Measurements from ENCODE around the gene EVPL.
"Not testable (repeated sequence)": the region's sequence is repeated elsewhere in the genome, so short reads cannot be mapped to it uniquely, and the experiment has no call there.

EVPL gene

DNA sequence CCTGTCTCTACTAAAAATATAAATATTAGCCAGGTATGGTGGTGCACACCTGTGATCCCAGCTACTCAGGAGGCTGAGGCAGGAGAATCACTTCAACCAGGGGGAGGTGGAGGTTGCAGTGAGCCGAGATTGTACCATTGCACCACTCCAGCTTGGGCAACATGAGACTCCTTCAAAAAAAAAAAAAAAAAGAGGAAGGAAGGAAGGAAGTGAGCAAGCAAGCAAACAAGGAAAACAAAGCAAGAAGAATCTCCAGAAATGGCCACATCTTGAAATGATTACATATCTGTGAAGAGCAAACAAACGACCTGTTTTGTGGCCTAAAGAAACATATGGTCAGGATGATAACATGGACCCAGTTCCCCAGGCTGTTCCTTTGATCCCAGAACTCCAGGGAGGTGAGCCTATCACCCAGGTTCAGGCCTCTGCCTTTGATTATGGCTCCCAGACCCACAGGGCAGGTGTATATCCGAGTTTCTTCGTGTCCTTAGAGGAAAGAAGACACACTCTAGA, 57.0 kb downstream of the EVPL start:
- no peak overlapping the region for H3K9ac ChIP-seq (ENCODE audit: low read depth, low read length)
- peaks cover 5% of the 10 kb centered on the region for H3K4me1 ChIP-seq (ENCODE audit: control insufficient read depth, insufficient read depth, low read length)

DNA sequence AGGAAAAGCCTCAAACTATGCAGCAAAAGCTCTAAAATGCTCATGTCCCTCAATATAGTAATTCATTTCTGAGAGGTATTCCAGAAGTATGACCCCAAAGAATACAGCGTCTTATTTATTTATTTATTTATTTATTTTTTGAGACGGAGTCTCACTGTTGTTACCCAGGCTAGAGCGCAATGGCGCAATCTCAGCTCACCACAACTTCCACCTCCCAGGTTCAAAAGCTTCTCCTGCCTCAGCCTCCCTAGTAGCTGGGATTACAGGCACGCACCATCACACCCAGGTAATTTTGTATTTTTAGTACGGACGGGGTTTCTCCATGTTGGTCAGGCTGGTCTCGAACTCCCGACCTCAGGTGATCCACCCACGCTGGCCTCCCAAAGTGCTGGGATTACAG, 58.1 kb downstream of the EVPL start:
- not testable (repeated sequence) for H3K9ac ChIP-seq (ENCODE audit: low read depth, low read length); H3K9me3 ChIP-seq (replicated peaks; ENCODE audit: low read length); H3K27me3 ChIP-seq (ENCODE audit: control insufficient read depth, insufficient read depth, low read length); H3K4me2 ChIP-seq (ENCODE audit: low read length); H3K4me1 ChIP-seq (ENCODE audit: control insufficient read depth, insufficient read depth, low read length); H3K4me3 ChIP-seq (ENCODE audit: low read length)
- H3K36me3 ChIP-seq (ENCODE audit: insufficient read depth, low read length), result peaks cover 16% of the 10 kb centered on the region

More for the DNA sequence above, 57.0 kb downstream of the EVPL start:
- H3K36me3 ChIP-seq (ENCODE audit: insufficient read depth, low read length), result peaks cover 13% of the 10 kb centered on the region
- no peaks in the 10 kb centered on the region for H3K27me3 ChIP-seq (ENCODE audit: control insufficient read depth, insufficient read depth, low read length)
- H3K4me3 ChIP-seq (ENCODE audit: low read length), result no peak overlapping the region
- H3K4me2 ChIP-seq (ENCODE audit: low read length), result no peak overlapping the region
- H3K9me3 ChIP-seq (replicated peaks; ENCODE audit: low read length), result no peaks in the 10 kb centered on the region

DNA sequence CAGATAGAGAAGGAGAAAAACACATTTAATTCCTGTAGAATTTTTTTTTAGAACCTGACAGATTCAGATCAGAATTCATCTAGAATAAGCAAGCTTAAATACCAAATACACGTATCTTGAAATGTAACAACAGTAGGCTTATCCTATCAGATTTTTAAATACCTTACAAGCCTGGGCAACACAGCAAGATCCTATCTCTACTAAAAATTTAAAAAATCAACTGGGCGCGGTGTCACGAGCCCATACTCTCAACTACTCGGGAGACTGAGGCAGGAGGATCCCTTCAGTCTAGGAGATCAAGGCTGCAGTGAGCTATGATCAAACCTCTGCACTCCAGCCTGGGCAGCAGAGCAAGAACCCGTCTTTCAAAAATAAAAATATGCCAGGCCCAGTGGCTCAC, 61.6 kb downstream of the EVPL start:
- Histone ChIP-seq H3K4me3 (ENCODE audit: low read length) (no peak overlapping the region), H3K4me1 (ENCODE audit: control insufficient read depth, insufficient read depth, low read length) (peaks cover 4% of the 10 kb centered on the region), H3K9ac (ENCODE audit: low read depth, low read length) (no peak overlapping the region), H3K9me3 (replicated peaks; ENCODE audit: low read length) (no peaks in the 10 kb centered on the region), H3K36me3 (ENCODE audit: insufficient read depth, low read length) (peaks cover 3% of the 10 kb centered on the region), H3K27me3 (ENCODE audit: control insufficient read depth, insufficient read depth, low read length) (no peaks in the 10 kb centered on the region), H3K4me2 (ENCODE audit: low read length) (no peak overlapping the region)

DNA sequence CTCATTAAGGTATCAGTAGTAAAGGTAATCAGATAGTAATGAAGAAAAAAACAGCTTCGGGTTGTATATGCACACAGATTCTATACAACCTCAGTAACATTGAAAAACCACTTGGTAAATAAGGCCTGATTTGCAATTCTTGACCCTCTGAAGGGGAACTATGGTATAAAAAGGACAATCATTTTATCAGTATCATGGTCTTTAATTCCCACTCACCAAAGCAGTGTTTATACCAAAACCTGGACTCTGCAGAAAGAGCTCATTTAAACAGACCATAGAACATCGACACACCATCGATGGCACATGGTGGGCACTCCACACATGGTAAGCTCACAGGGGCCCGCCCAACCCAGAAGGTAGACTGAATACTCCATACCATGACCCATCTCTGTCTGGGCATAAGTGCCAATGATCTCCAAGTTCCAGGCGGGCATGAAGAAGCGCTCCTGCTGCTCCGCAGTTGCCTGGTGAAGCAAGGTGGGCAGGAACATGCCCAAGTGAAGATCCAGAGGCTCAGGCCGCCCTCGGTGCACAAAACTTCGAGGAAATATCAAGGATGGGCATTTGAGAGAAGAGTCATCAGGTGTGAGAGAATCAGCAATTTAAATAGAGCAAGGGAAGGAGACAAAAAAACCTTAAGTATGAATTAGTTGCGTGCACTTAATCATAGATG, 67.1 kb downstream of the EVPL start:
- H3K27me3 ChIP-seq (ENCODE audit: control insufficient read depth, insufficient read depth, low read length), result no peaks in the 10 kb centered on the region
- no peak overlapping the region for H3K4me2 ChIP-seq (ENCODE audit: low read length)
- H3K4me3 ChIP-seq (ENCODE audit: low read length), result no peak overlapping the region
- peaks cover 15% of the 10 kb centered on the region for H3K36me3 ChIP-seq (ENCODE audit: insufficient read depth, low read length)
- H3K4me1 ChIP-seq (ENCODE audit: control insufficient read depth, insufficient read depth, low read length), result no peaks in the 10 kb centered on the region
- H3K9me3 ChIP-seq (replicated peaks; ENCODE audit: low read length), result no peaks in the 10 kb centered on the region
- H3K9ac ChIP-seq (ENCODE audit: low read depth, low read length), result no peak overlapping the region

DNA sequence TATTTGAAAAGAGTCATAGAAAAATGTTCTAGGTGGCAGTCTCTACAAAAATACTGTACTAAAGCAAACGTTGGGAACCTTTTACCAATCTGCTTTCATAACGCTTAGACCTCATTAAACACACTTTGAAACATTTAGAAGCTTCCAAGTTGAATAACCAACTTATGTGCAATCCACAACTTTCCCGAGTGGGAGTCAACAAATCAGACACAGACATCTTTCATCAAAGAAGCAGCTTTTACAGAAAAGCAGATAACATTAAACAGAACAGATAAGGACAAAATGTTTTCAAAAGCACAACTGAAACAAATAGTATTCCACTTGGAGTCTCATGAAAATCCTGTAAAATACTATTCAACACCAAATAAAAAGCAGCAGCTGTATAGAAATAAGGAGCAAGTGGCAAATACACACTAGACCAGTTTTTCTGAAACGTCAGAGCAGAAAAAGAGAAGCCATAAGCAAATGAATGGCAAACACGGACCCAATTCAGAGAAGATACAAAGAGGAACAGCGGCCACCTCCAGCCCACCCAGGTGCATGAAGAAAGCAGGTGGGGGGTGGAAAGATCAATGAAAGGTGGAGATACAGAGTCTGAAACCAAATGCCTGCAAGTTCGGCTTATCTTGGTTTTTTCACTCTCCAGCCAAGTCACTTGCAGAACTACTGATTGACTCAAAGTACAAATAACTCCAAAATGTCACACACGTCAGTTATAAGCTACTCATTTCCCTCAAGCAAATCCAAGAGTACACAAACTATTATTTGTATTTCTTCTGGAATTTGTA, 67.9 kb downstream of the EVPL start:
- H3K36me3 ChIP-seq (ENCODE audit: insufficient read depth, low read length), result peaks cover 14% of the 10 kb centered on the region
- H3K27me3 ChIP-seq (ENCODE audit: control insufficient read depth, insufficient read depth, low read length), result no peaks in the 10 kb centered on the region
- H3K4me2 ChIP-seq (ENCODE audit: low read length), result no peak overlapping the region

More for the DNA sequence above, 67.9 kb downstream of the EVPL start:
- H3K9ac ChIP-seq (ENCODE audit: low read depth, low read length), result no peak overlapping the region
- no peak overlapping the region for H3K4me3 ChIP-seq (ENCODE audit: low read length)
- H3K9me3 ChIP-seq (replicated peaks; ENCODE audit: low read length), result no peaks in the 10 kb centered on the region
- no peaks in the 10 kb centered on the region for H3K4me1 ChIP-seq (ENCODE audit: control insufficient read depth, insufficient read depth, low read length)
